Thyroid gland (tissue), 4 donors: ENCODE results near the gene SPOUT1. TPM values are rescaled to one million over a fixed set of nuclear protein-coding genes. Genes with fewer than 3 reads are reported as not detected.
"Not testable (repeated sequence)": the region's sequence is repeated elsewhere in the genome, so short reads cannot be mapped to it uniquely, and the experiment has no call there.

Experiments
- DNase-seq, 2 donors: peaks; one replicate each; pipeline ENCODE4 v3.0.0-alpha.2; 2019
- H3K27ac ChIP-seq, 3 donors: fragments of 200-600 bp; sonication (generic); 1 replicate in 2 of 3; 2 replicates in 1 of 3; pipeline ENCODE4 v1.5.1; 2016 to 2019; ENCODE audit warnings: mild to moderate bottlenecking in 1 of 3, moderate library complexity in 1 of 3
- H3K27me3 ChIP-seq: fragments of 200-600 bp; sonication (generic); one replicate; pipeline ENCODE4 v1.5.1; 2019
- H3K36me3 ChIP-seq, 2 donors: fragments of 200-600 bp; sonication (generic); one replicate each; pipeline ENCODE4 v1.5.1; 2016 to 2019
- H3K4me1 ChIP-seq, 2 donors: fragments of 200-600 bp; sonication (generic); one replicate each; pipeline ENCODE4 v1.5.1; 2017 to 2019
- H3K4me3 ChIP-seq, 3 donors: fragments of 200-600 bp; sonication (generic); replicated peaks in 1 of 3; 1 replicate in 2 of 3; 2 replicates in 1 of 3; pipeline ENCODE4 v1.5.1; 2016; ENCODE audit warnings: mild to moderate bottlenecking in 1 of 3
- H3K9me3 ChIP-seq: fragments of 200-600 bp; sonication (generic); one replicate; pipeline ENCODE4 v1.5.1; 2017
- POLR2A ChIP-seq, 2 donors: fragments of 450-650 bp; IDR thresholded peaks; one replicate each; pipeline ENCODE4 v1.6.1; 2017; ENCODE audit warnings: antibody characterized with exemption in 2 of 2, mild to moderate bottlenecking in 2 of 2, moderate library complexity in 1 of 2
- WGBS, 2 donors: methylation state at CpG; one replicate each; pipeline ENCODE4 v1.1.5; 2017; 5-methylcytosine and 5-hydroxymethylcytosine counted together
- intact Hi-C: fragments of 100-400 bp; cut with DNase I; formaldehyde crosslinking; loops from one replicate; pipeline ENCODE4 v1.15.1; 2023
- total RNA-seq, 4 donors: library from RNA; depleted of rRNA; stranded (reverse); fragments of >200 nt; gene quantifications; one replicate each; pipeline ENCODE4 v1.2.3, GENCODE V29; 2016
- TF ChIP-seq, protein P1 (sequence below), 6 experiments: fragments of 200-600 bp in 3 of 6; fragments of 450-650 bp in 3 of 6; sonication (generic) in 3 of 6; IDR thresholded peaks; one replicate each; pipeline ENCODE4 v1.5.1; 2016 to 2019; ENCODE audit warnings: antibody characterized with exemption in 6 of 6, mild to moderate bottlenecking in 2 of 6, inconsistent platforms in 1 of 6, moderate library complexity in 1 of 6

Gene SPOUT1
- total RNA-seq = 10 to 100 TPM; 16.7 to 38.4 (median 27.4) TPM

GRCh38 chr9:128829477-128830251 lies at the start of gene SPOUT1:
Gene SPOUT1, minus strand, starts transcription at chr9:128829794. Its CDS starts 14 bp downstream, at chr9:128829780.
- peak; percentile 93 to 95 for DNase-seq
- peak in 1 of 2 donors; percentile 70 for TF ChIP-seq POLR2A (IDR thresholded peaks at IDR 0.05)
- TF ChIP-seq, protein P1, sequence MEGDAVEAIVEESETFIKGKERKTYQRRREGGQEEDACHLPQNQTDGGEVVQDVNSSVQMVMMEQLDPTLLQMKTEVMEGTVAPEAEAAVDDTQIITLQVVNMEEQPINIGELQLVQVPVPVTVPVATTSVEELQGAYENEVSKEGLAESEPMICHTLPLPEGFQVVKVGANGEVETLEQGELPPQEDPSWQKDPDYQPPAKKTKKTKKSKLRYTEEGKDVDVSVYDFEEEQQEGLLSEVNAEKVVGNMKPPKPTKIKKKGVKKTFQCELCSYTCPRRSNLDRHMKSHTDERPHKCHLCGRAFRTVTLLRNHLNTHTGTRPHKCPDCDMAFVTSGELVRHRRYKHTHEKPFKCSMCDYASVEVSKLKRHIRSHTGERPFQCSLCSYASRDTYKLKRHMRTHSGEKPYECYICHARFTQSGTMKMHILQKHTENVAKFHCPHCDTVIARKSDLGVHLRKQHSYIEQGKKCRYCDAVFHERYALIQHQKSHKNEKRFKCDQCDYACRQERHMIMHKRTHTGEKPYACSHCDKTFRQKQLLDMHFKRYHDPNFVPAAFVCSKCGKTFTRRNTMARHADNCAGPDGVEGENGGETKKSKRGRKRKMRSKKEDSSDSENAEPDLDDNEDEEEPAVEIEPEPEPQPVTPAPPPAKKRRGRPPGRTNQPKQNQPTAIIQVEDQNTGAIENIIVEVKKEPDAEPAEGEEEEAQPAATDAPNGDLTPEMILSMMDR (IDR thresholded peaks at IDR 0.05) = no peak
- intact Hi-C loops = no loop called here
- Histone ChIP-seq H3K27ac (peak within 1 kb of the TSS in 2 of 3 donors; percentile 4 to 26), H3K9me3 (no peaks in the 10 kb centered on the region), H3K4me1 (peaks cover 7 to 9% of the 10 kb centered on the region in 2 donors), H3K36me3 (peaks cover 15 to 16% of the 10 kb centered on the region in 2 donors), H3K4me3 (peak within 1 kb of the TSS; percentile 58 to 90 (median 59)), H3K27me3 (no peaks in the 10 kb centered on the region)
- 1 to 5% methylated on average over 7 to 19 of the region's 56 CpGs for WGBS, 2 donors

- DNase-seq = peak in 1 of 2 donors; percentile 41
- Histone ChIP-seq H3K4me1 (peaks cover 10 to 24% of the 10 kb centered on the region in 2 donors), H3K9me3 (no peaks in the 10 kb centered on the region), H3K4me3 (no peak overlapping the region), H3K27ac (peak overlapping the region in 2 of 3 donors; percentile 23 to 31), H3K36me3 (no peaks in the 10 kb centered on the region), H3K27me3 (no peaks in the 10 kb centered on the region)
- intact Hi-C loops = no loop called here
- WGBS, 2 donors = 54 to 59% methylated on average over 5 of the region's 5 CpGs
- TF ChIP-seq POLR2A (IDR thresholded peaks at IDR 0.05) = no peak
- TF ChIP-seq, protein P1 (IDR thresholded peaks at IDR 0.05) = no peak
Measured at GRCh38 chr9:128877852-128878251, 48.3 kb upstream of the SPOUT1 start.

DNA sequence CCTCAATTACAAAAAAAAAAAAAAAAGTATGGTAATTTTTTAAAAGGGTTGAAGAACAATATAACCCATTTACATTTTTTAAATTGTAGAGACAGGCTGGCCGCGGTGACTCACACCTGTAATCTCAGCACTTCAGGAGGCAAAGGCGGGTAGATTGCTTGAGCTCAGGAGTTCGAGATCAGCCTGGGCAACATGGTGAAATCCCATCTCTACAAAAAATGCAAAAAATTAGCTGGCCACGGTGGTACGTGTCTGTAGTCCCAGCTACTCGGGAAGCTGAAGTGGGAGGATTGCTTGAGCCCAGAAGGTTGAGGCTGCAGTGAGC lies 41.3 kb upstream of the SPOUT1 start:
- H3K27me3 ChIP-seq, H3K36me3 ChIP-seq, H3K4me3 ChIP-seq, H3K27ac ChIP-seq, DNase-seq, H3K4me1 ChIP-seq, H3K9me3 ChIP-seq, intact Hi-C loops: not testable (repeated sequence)
- WGBS, 2 donors = 95% methylated on average over 7 of the region's 7 CpGs

- Histone ChIP-seq H3K27ac (peak overlapping the region in 2 of 3 donors; percentile 25 to 43), H3K27me3 (no peaks in the 10 kb centered on the region), H3K9me3 (no peaks in the 10 kb centered on the region), H3K4me3 (no peak overlapping the region), H3K4me1 (no peaks in the 10 kb centered on the region), H3K36me3 (no peaks in the 10 kb centered on the region)
- no peak for TF ChIP-seq POLR2A (IDR thresholded peaks at IDR 0.05)
- TF ChIP-seq, protein P1 (IDR thresholded peaks at IDR 0.05) = no peak
- DNase-seq = peak in 1 of 2 donors; percentile 27
- 74 to 82% methylated on average over 7 of the region's 7 CpGs for WGBS, 2 donors
- intact Hi-C loops = no loop called here
Measured at GRCh38 chr9:128870128-128870940, 40.7 kb upstream of the SPOUT1 start.

- WGBS, 2 donors = 40 to 42% methylated on average over 10 of the region's 10 CpGs
- Histone ChIP-seq H3K36me3 (no peaks in the 10 kb centered on the region), H3K27ac (peak overlapping the region in 1 of 3 donors; percentile 38), H3K4me1 (peaks cover 29 to 35% of the 10 kb centered on the region in 2 donors), H3K9me3 (no peaks in the 10 kb centered on the region), H3K4me3 (no peak overlapping the region), H3K27me3 (no peaks in the 10 kb centered on the region)
- no peak for TF ChIP-seq POLR2A (IDR thresholded peaks at IDR 0.05)
- TF ChIP-seq, protein P1 (IDR thresholded peaks at IDR 0.05) = peak; percentile 72 to 95 (median 87)
- intact Hi-C loops = no loop called here
- DNase-seq = peak; percentile 59 to 68
Measured at GRCh38 chr9:128863647-128864046, 34.1 kb upstream of the SPOUT1 start.
